ENCODE measurements around the gene AXL.
"Not testable (repeated sequence)": the region's sequence is repeated elsewhere in the genome, so short reads cannot be mapped to it uniquely, and the experiment has no call there.

AXL gene

GRCh38 chr19:41223431-41224234 is 4.6 kb downstream of the AXL start:
- TF ChIP-seq CTCF (IDR thresholded peaks at IDR 0.05; ENCODE audit: low read depth, low read length, missing control alignments), result no peak
- DNase-seq (ENCODE audit: low read depth), result no peak
- H3K4me3 ChIP-seq (ENCODE audit: low read depth, low read length), result no peak overlapping the region

- H3K4me3 ChIP-seq (ENCODE audit: low read depth, low read length), result no peak overlapping the region
- no peak for TF ChIP-seq CTCF (IDR thresholded peaks at IDR 0.05; ENCODE audit: low read depth, low read length, missing control alignments)
- DNase-seq (ENCODE audit: low read depth), result no peak
Measured at GRCh38 chr19:41224632-41225031, 5.6 kb downstream of the AXL start.

GRCh38 chr19:41225238-41226052 is 6.4 kb downstream of the AXL start:
- TF ChIP-seq CTCF (IDR thresholded peaks at IDR 0.05; ENCODE audit: low read depth, low read length, missing control alignments), result no peak
- no peak overlapping the region for H3K4me3 ChIP-seq (ENCODE audit: low read depth, low read length)
- no peak for DNase-seq (ENCODE audit: low read depth)

GRCh38 chr19:41226053-41226873 is 7.2 kb downstream of the AXL start:
- no peak for DNase-seq (ENCODE audit: low read depth)
- TF ChIP-seq CTCF (IDR thresholded peaks at IDR 0.05; ENCODE audit: low read depth, low read length, missing control alignments), result no peak
- H3K4me3 ChIP-seq (ENCODE audit: low read depth, low read length), result no peak overlapping the region

GRCh38 chr19:41226874-41227390 is 7.9 kb downstream of the AXL start:
- DNase-seq (ENCODE audit: low read depth), result no peak
- TF ChIP-seq CTCF (IDR thresholded peaks at IDR 0.05; ENCODE audit: low read depth, low read length, missing control alignments), result no peak
- no peak overlapping the region for H3K4me3 ChIP-seq (ENCODE audit: low read depth, low read length)

- H3K4me3 ChIP-seq (ENCODE audit: low read depth, low read length), result no peak overlapping the region
- no peak for DNase-seq (ENCODE audit: low read depth)
- TF ChIP-seq CTCF (IDR thresholded peaks at IDR 0.05; ENCODE audit: low read depth, low read length, missing control alignments), result no peak
Measured at GRCh38 chr19:41228486-41228885, 9.5 kb downstream of the AXL start.

- DNase-seq (ENCODE audit: low read depth), result not testable (repeated sequence)
Measured at GRCh38 chr19:41229338-41229737, 10.3 kb downstream of the AXL start.

More at GRCh38 chr19:41229338-41229737, 10.3 kb downstream of the AXL start:
- not testable (repeated sequence) for H3K4me3 ChIP-seq (ENCODE audit: low read depth, low read length)

All from GM12864 (cell line).